T47D (cell line): ENCODE data around the gene NOL4.

Experiments
- DNase-seq, 2 experiments: peaks; one replicate each; pipeline versions ENCODE4 v3.0.0 to v3.0.0-alpha.2; 2011 to 2012; ENCODE audit warnings: low read depth in 1 of 2, low spot score in 1 of 2
- JUND ChIP-seq: IDR thresholded peaks from 2 replicates; pipeline ENCODE4 v1.6.1; 2012; ENCODE audit warnings: low read depth
- in situ Hi-C: cut with HindIII; loops from 2 replicates; pipeline ENCODE4 v1.10.0; 2016; ENCODE audit warnings: low sequenced_read_pairs, low pct_unique_long_range_greater_than_20kb

Gene NOL4

GRCh38 chr18:34222307-34223163, 2.2 kb downstream of the NOL4 start:
- in situ Hi-C loops = no loop called here
- peak in 1 of 2 experiments; percentile 11 for DNase-seq
- TF ChIP-seq JUND = no peak

- in situ Hi-C loops = no loop called here
- DNase-seq = peak in 1 of 2 experiments; percentile 3
- no peak for TF ChIP-seq JUND
Observed at GRCh38 chr18:34221971-34222306, 2.8 kb downstream of the NOL4 start.

- in situ Hi-C loops = no loop called here
- DNase-seq = no peak
- no peak for TF ChIP-seq JUND
Observed at GRCh38 chr18:34220081-34220815, 4.5 kb downstream of the NOL4 start.

GRCh38 chr18:34219651-34220050, 5.1 kb downstream of the NOL4 start:
- TF ChIP-seq JUND = no peak
- DNase-seq = no peak
- in situ Hi-C loops = no loop called here

GRCh38 chr18:34212511-34212910, 12.2 kb downstream of the NOL4 start:
- no peak for DNase-seq
- no peak for TF ChIP-seq JUND
- in situ Hi-C loops = no loop called here

GRCh38 chr18:34207344-34207851, 17.3 kb downstream of the NOL4 start:
- DNase-seq = no peak
- in situ Hi-C loops = no loop called here
- no peak for TF ChIP-seq JUND

- no peak for TF ChIP-seq JUND
- DNase-seq = no peak
- in situ Hi-C loops = no loop called here
Observed at GRCh38 chr18:34203866-34204265, 20.8 kb downstream of the NOL4 start.

- in situ Hi-C loops = no loop called here
- no peak for DNase-seq
- no peak for TF ChIP-seq JUND
Observed at GRCh38 chr18:34196256-34196655, 28.5 kb downstream of the NOL4 start.

GRCh38 chr18:34194239-34194638, 30.5 kb downstream of the NOL4 start:
- TF ChIP-seq JUND = no peak
- in situ Hi-C loops = no loop called here

GRCh38 chr18:34189656-34190435, 34.9 kb downstream of the NOL4 start:
- in situ Hi-C loops = no loop called here
- no peak for TF ChIP-seq JUND
- no peak for DNase-seq

More at GRCh38 chr18:34194239-34194638, 30.5 kb downstream of the NOL4 start:
- no peak for DNase-seq
